Occipital lobe (tissue), 2 donors: ENCODE measurements around the gene AP1S2. TPM values are rescaled to one million over a fixed set of nuclear protein-coding genes. Genes with fewer than 3 reads are reported as not detected.
"Not testable (repeated sequence)": the region's sequence is repeated elsewhere in the genome, so short reads cannot be mapped to it uniquely, and the experiment has no call there.

Experiments
- DNase-seq: peaks from one replicate; lab custom pipeline; 2025; lab: John Stamatoyannopoulos, UW
- total RNA-seq: library from RNA; depleted of rRNA; stranded (reverse); fragments of >200 nt; gene quantifications from one replicate; pipeline ENCODE4 v1.2.3, GENCODE V29; 2014

Gene AP1S2
- 259 TPM for total RNA-seq

DNA sequence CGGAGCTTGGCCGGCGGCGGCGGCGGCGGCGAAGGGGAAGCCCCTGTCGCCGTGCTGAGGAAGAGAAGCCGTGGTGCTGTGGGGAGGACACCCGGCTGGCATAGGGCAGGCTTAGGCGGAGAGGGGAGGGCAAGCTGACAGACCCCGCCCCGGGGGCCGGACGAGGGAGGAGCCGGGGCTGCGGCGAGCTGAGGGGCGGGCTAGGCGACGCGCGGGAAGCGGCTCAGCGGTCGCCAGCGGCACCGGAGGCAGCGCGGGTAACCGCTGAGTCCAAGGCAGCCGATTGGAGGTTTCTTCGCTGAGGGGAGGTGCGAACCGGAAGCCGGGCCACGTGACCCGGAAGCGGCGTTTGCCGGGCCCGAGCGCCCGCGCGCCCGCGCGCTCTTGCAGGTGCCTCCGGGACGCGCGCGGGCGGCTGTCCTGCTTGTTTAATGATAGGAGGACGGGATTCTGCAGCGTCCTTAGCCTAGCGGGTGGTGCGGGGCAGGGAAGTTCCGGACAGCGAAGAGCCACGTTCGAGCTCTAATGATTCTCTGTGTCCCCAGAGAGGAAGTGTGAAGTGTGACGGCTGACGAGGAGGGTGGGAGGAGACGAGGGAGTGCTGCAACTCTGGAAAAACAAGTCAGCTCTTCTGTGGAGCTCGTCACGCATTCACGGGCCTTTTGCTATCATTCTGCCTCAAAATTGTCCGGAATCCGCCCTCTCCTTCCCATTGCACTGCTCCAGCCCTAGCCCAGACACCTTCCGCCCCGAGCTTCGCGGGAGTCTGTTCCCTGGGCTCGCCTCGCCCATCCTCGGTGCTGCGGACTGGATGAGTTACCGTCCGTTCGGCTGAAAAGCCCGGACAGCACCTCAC is at the start of gene AP1S2:
AP1S2 (minus strand) TSS at position 102 of the 856 bp plus-strand sequence. CDS start 2,289 bp downstream, outside the sequence.
- DNase-seq: peak; percentile 86

DNA sequence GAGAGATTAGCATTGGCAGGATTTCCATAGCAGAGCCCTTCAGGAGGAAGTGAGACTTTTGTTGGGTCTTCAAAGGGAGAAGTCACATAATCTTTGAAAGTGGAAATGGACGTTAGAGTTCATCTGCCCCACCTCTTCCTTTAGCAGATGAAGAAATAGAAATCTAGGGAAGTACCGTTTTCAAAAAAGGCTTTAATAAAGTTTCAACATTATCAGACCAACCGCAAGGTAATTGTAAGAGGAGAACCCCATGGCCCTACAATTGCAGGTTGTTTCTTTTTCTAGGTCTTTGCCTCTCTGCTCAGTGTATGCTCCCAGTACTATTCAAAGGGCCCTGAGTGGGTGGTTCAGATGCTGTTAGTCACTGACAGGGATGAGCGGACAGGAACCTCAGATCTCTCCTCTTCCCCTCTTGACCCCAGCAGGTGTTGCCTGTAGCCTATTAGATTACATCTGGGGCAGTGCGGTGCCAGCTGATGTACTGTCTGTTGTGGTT is 48.6 kb upstream of the AP1S2 start:
- no peak for DNase-seq

DNA sequence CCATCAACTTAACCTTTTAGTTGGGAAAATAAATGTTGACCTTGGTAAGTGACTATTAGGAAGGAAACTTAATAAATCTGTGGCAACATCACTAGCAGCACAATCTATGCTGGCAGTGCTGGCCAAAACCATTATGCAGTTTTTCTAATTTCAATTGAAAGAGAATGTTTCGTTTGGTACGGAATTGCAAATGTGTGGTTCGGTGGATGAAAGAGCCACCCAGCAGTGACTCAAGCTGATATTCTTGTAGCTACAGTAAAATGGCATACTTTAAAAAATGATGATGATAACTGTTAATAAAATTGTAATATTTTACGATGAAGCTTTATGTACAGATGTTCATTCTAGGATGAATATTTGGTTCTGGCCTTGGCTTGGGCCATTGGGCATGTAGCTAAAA is 40.7 kb upstream of the AP1S2 start:
- DNase-seq: no peak

DNA sequence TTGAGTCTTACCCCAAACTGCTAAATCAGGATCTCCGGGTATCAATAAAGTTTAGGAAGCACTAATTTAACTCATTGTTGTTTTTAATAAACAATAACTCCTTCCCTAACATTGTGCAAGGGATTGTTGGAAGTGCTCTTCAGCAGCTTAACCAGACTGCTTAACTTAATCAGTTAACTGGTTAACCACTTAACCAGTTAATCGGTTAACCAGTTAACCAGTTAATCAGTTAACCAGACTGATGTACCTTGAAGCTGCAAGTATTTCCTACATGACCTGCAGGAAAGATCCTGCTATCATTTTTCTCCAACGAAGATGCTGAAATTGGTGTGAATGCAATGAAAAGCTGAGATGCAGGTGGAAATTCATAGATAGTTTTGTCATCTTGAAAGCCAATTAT is 40.1 kb upstream of the AP1S2 start:
- no peak for DNase-seq

DNA sequence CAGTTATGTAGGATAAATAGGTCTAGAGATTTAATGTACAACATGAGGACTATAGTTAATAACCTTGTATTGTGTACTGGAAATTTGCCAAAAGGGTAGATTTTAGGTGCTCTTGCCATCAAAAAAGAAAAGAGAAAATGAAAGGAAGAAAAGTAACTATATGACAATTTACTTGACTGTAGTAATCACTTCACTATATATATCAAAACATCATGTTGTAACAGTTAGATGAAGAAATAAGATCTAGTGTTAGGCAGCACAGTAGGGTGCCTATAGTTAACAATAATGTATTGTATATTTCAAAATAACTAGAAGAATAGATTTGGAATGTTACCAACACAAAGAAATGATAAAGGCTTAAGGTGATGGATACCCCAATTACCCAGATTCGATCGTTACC is 35.9 kb upstream of the AP1S2 start:
- DNase-seq: no peak

DNA sequence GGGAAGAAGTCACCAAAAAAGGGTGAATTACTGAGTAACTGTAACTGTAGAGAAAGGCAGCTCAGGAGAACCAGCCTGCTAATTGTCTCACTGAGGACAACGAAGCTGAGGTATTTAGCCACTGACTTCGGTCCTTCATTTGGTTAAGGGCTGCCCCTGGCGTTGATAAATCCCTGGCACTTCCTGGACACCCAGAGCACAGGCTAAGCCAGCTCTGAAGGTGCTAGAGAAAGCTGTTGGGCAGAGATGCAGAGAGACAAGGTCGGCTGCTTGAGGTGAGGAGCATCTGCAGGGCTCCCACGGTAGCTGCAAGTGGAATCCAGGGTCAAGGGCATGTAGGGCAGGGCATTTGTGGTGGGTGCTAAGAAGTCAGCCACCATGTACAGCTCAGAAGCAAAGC is 33.4 kb upstream of the AP1S2 start:
- DNase-seq: no peak

DNA sequence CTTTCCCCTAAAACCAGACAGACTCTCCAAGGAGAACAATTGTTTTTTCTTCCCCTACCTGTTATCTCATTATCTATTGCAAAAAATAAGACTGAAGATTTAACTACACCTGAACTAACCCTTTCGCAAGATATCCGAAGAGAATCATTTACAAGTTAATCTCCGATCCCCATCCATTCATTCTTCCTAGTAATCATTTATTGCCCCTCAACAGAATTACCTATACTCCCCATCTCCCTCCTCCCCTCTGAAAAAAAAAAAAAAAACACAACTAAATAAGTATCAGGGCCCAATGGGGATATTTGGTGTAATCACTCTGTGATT is 28.9 kb upstream of the AP1S2 start:
- DNase-seq: no peak

DNA sequence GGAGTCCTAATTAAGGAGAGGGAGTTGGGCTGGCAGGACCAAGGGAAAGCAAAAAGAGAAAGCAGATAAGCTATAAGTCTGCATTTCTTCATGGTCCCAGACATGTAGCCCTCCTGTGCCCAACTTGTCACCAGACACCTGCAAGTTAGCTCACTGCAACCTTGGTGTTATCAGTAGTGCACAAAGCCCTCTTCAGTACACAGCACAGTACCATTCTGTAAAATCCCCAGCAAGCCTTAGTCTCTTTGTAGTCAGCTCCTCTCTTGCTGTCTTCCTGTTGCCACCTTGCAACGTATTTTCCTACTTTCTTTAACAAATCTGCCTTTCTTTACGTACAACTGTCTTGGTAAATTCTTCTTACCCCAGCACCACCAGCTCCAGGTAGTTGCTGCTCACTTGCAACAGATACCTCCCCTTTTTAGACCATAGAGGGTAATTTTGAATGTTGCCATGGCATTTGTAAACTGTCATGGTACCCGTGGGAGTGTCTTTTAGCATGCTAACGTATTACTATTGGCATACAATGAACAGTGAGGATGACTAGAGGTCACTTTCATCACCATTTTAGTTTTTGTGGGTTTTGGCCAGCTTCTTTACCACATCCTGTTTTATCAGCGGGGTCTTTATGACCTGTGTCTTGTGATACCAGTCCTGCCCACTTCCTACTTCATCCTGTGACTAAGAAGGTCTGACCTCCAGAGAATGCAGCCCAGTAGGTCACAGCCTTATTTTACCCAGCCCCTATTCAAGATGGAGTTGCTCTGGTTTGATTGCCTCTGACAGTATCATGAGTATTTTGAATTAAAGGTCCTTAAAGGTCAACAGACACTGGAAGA is 28.3 kb upstream of the AP1S2 start:
- no peak for DNase-seq

DNA sequence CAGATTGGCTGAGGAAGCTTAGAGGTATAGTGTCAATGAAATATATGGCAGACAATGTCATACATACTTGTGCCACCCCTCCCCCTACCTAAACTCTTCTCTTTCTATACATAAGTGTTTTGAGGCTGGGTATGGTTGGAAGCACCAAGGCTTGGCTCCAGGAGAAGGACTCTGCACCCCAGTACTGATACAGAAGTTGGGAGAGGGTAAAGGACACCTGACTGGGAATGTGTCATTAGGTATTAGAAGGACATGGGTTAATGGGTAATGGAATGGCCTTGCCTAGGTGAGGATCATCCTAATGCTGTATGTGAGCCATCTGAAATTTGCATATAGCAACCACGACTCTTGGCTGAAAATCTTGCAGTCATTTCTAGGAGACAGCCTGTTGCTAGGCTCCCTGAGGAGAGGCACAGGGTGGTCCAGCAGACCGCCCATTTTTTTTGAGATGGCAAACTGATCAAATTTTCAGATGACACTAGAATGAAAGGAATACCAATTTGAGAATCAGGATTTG is 26.8 kb upstream of the AP1S2 start:
- DNase-seq: no peak

DNA sequence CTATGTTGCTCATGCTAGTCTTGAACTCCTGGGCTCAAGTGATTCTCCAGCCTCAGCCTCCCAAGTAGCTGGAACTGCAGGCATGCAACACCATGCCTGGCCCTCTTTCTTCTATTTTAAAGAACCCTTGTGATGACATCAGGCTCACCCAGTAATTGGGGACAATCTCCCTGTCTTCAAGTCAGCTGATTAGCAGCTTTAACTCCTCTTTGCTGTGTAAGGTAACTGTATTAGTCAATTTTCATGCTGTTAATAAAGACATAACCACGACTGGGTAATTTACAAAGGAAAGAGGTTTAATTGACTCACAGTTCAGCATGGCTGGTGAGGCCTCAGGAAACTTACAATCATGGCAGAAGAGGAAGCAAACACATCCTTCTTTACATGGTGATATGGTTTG is 23.3 kb upstream of the AP1S2 start:
- DNase-seq: not testable (repeated sequence)

DNA sequence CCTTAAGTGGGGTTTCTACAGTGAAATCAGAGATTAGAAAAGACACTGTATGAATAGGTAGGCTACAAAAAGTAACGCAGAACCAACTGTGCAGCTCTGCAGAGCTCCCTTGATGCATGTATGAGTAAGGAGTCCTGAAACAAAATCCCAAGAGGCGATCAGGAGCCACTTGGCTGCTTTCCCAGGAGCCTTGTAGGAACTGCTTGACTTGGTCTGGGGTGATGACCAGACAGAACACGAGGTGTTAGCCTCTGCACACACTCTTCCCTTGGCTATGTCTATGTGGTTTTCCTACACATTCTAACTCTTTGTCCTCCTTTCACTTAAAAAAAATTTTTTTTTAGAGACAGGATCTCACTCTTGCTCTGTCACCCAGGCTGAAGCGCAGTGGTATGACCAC is 22.8 kb upstream of the AP1S2 start:
- DNase-seq: no peak

DNA sequence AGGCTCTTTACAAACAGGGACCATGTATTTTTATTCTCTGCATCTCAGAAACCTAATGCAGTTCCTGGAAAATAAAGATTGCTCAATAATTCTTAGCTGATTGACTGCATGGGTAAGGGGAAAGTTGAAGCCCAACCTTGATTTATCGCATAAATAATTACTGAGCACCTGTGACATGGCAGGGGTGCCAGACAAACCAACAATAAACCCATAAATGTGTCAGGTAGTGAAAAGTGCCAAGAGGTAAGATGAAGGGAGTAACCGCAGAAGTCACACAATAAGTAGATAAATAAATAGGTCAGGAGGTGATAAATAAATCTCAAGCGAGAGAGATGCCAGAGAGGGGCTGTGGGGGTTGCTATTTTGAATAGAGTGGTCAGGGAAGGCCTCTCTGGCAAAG is 20.1 kb upstream of the AP1S2 start:
- DNase-seq: no peak

DNA sequence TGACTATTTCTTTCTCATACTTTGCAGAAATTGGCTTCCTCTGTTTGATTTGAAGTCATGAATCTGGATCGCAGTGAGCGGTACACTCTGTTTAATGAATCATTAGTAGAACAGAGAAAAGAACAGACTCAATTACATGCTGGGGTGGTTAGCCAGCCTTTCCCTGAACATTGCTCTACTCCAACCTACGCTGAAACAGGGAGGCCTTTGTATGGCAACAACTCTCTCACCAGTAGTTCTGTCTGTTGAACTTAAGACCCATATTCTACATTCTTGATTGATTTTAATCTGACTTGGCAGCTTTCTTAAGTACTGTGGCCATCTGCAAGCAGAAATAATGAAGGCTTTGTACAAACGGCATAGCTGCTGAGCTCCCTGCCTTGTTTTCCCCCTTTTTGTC is 19.0 kb upstream of the AP1S2 start:
- DNase-seq: no peak

DNA sequence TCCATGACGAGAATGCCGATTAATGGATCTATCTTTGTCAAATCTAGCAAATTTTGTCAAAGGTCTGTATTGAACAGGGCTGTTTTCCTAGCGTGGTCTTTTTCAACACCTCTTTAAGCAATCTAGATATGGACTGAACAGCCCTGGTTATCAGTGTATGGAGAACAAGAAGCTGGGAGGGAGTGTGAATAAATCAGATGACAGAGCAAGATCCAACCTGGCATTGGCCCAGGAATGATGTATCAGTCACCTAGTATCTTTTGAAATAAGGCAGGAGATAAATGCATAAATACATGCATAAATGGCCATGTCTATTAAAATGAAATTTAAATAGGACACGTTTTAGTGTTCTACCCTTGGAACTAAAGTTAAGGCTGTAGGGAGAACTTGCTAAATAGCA is 15.7 kb upstream of the AP1S2 start:
- no peak for DNase-seq

DNA sequence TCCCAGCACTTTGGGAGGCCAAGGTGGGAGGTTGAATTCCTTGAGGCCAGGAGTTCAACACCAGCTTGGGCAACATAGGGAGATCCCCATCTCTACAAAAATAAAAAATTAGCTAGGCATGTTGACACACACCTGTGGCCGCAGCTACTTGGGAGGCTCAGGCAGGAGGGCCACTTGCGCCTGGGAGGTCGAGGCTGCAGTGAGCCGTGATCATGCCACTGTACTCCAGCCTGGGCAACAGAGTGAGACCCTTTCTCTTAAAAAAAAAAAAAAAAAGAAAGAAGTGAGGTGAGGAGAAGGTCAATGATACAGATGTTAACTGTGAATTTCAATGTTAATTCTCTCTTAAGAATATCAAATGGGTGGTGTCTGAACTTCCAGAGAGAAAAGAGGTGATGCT is 15.1 kb upstream of the AP1S2 start:
- no peak for DNase-seq

DNA sequence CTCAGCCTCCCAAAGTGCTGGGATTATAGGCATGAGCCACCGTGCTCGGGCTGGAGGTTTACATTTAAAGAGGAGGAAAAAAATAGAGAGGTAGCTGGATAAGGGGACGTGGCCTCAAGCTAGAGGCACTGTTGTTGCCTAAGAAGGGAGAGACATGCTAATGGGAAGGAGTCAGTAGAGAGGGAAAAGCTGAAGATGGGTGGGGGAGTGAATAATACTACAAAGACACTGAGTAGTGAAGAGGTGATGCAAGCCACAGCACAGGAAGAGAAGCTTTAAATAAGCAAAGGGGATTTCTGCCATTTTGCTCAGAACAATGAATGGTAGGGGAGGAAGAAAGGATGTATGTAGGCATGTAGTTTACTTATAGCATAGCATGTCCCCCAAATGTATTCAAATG is 11.5 kb upstream of the AP1S2 start:
- no peak for DNase-seq

DNA sequence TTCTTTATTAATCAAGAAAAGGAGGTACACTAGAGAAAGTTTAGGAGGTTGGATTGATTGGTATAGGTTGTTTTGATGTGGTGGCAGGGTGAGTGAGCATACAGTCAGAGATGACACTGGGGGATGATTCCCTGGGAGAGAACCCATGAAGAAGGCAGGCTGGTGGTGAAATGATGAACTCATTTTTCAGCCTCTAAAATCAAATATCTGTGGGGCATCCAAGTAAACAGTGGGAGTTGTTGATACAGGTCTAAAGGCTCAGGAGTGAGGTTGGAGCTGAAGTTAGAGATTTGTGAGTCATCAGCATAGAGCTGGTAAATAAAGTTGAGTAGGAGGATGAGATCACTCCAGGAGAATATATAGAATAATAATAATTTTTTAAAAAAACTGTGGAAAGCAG is 10.0 kb upstream of the AP1S2 start:
- no peak for DNase-seq

DNA sequence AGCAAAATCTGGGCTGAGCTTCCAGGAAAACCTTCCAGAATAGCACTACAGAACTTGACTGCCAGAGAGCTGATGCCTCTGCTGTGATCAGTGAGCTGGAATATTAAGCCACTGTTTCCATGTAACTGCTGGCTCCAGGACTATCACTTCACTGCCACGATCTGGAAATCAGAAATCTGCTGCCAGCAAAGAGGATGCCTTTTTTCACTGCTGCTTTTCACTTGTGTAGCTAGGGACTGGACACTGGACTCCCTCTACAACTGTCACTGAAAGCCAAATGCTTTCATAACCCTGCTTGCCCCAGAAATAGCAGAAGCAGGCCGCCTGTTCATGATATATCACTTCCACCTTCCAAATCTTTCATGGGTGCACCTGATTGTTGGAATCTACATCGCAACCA is 9.4 kb upstream of the AP1S2 start:
- no peak for DNase-seq

DNA sequence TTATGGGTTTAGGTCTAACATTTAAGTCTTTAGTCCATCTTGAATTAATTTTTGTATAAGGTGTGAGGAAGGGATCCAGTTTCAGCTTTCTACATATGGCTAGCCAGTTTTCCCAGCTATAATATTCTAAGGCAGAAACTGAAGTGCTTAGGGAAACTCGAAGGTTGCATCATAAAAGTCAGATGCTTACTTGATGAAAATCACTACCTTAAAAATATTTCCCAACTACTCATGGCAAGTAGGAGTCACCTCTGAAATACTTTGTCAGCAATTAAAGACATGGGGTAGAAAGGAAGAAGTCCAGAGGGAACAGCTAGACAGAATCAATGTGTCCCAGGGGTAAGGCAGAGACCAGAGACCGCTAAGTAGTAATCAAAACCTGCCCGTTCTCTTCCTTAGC is 6.3 kb upstream of the AP1S2 start:
- DNase-seq: no peak

DNA sequence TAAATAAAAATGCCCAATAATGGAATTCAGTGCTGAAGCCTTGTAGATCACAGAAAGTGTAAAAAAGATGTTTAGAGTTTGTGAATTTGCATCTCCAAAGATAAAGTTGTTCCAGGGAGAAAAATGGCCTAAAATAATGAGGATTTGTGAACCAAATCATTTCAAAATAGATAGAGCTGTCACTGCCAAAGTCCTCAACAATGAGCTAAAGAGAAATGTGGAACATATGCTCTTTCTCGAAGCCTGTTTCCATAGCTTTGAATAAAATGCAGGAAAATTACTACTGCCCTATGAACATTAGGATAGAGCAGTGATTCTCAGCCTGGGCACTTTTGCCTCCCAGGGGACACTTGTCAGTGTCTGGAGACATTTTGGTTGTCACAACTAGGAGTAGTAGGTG is 3.4 kb upstream of the AP1S2 start:
- no peak for DNase-seq

DNA sequence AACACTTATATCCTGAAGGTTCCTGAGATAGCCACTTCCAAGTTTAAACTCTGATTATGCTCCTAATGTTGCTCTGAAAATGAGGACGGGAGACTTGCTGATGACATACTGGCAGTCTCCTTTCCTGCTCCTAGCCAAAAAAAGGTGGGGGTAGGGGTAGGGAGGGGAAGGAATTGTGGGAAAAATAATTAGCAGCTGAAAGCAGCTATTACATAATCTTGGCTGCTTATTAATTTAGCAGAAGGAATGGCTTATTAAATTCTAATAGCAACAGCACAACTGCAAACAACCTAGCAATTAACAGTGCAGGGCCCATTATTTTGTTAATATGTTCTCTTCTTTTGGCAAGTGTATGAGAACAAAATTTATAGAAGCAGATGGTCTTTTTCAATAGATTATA is 2.0 kb upstream of the AP1S2 start:
- DNase-seq: no peak

DNA sequence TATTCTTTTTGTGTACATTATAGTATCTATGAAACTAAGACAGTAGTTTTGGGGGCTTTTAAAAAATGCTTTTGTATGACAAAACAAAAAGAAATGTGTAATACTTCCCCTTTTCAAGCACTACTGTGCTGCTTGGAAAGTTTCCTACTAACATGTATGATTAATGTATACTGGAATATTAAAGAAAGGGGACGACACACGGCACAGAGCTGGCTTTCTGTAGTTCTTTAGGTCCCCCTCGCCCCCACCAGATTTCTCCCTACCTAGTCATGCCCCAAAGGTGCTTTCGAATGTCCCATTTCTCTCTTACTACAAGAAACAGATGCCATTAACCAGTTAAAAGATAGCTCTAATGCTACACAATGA is 1.6 kb upstream of the AP1S2 start:
- no peak for DNase-seq
